GM23338 (cell line): ENCODE measurements around the gene CD5L. TPM values are rescaled to one million over a fixed set of nuclear protein-coding genes. Genes with fewer than 3 reads are reported as not detected.
A peak's percentile ranks its signal among the peaks of the same experiment; 100 is the strongest.

ENCODE experiments used
- ATAC-seq: fragments of 200-7000 bp; cut with Tn5 transposase; 3 replicates; pipeline ENCODE4 v1.9.1; 2020
- DNase-seq: peaks from one replicate; pipeline ENCODE4 v3.0.0-alpha.2; 2015; ENCODE audit warnings: low spot score
- H2AFZ ChIP-seq: fragments of 200-600 bp; sonication (generic); 2 replicates; pipeline ENCODE4 v1.8.0; 2016; ENCODE audit warnings: antibody characterized with exemption, mild to moderate bottlenecking, moderate library complexity
- H3F3A ChIP-seq: fragments of 200-600 bp; sonication (generic); replicated peaks from 2 replicates; pipeline ENCODE4 v1.8.0; 2017; ENCODE audit warnings: antibody characterized with exemption, mixed run types, low read depth
- H3K27ac ChIP-seq: fragments of 200-600 bp; sonication (generic); 2 replicates; pipeline ENCODE4 v1.6.1; 2016; ENCODE audit warnings: low read depth
- H3K27me3 ChIP-seq: fragments of 200-600 bp; sonication (generic); 2 replicates; pipeline ENCODE4 v1.8.0; 2016; ENCODE audit warnings: mild to moderate bottlenecking, mixed run types, moderate library complexity; ENCODE audit not compliant: insufficient read depth
- H3K36me3 ChIP-seq: fragments of 200-600 bp; sonication (generic); 2 replicates; pipeline ENCODE4 v1.8.0; 2016; ENCODE audit warnings: mild to moderate bottlenecking; ENCODE audit not compliant: insufficient read depth
- H3K4me1 ChIP-seq: fragments of 200-600 bp; sonication (generic); 2 replicates; pipeline ENCODE4 v1.8.0; 2016; ENCODE audit warnings: mild to moderate bottlenecking, moderate library complexity; ENCODE audit not compliant: insufficient read depth
- H3K4me2 ChIP-seq: fragments of 200-600 bp; sonication (generic); 2 replicates; pipeline ENCODE4 v1.7.1; 2017; ENCODE audit warnings: mixed run types
- H3K4me3 ChIP-seq: fragments of 200-600 bp; sonication (generic); 2 replicates; pipeline ENCODE4 v1.6.1; 2016; ENCODE audit warnings: mixed run types
- H3K79me2 ChIP-seq: fragments of 200-600 bp; sonication (generic); replicated peaks from 2 replicates; pipeline ENCODE4 v1.8.0; 2017; ENCODE audit warnings: mild to moderate bottlenecking; ENCODE audit not compliant: insufficient read depth
- H3K9me2 ChIP-seq: fragments of 200-600 bp; sonication (generic); 2 replicates; pipeline ENCODE4 v1.8.0; 2017; ENCODE audit not compliant: insufficient read depth
- H4K20me1 ChIP-seq: fragments of 200-600 bp; sonication (generic); replicated peaks from 2 replicates; pipeline ENCODE4 v1.8.0; 2017; ENCODE audit warnings: mild to moderate bottlenecking; ENCODE audit not compliant: insufficient read depth
- H3K27ac Mint-ChIP-seq: 2 replicates; pipeline ENCODE4 v1.8.0; 2020; ENCODE audit warnings: inconsistent platforms, mild to moderate bottlenecking, moderate library complexity, mixed read lengths
- H3K27me3 Mint-ChIP-seq: 3 replicates; pipeline ENCODE4 v1.8.0; 2022; ENCODE audit warnings: low read depth, mild to moderate bottlenecking, moderate library complexity, mixed read lengths, inconsistent platforms; ENCODE audit not compliant: insufficient read depth, poor library complexity
- H3K36me3 Mint-ChIP-seq: 3 replicates; pipeline ENCODE4 v1.8.0; 2021; ENCODE audit warnings: low read depth, mild to moderate bottlenecking, inconsistent platforms, moderate library complexity, mixed read lengths
- H3K4me1 Mint-ChIP-seq: 3 replicates; pipeline ENCODE4 v1.8.0; 2020; ENCODE audit warnings: mild to moderate bottlenecking, inconsistent platforms, mixed read lengths
- H3K4me3 Mint-ChIP-seq: 3 replicates; pipeline ENCODE4 v1.8.0; 2021; ENCODE audit warnings: moderate library complexity, mild to moderate bottlenecking, inconsistent platforms, mixed read lengths
- H3K9me3 Mint-ChIP-seq: 3 replicates; pipeline ENCODE4 v1.8.0; 2020; ENCODE audit warnings: moderate library complexity, mild to moderate bottlenecking, inconsistent platforms, mixed read lengths
- CREB1 ChIP-seq: fragments of 250-450 bp; sonication (Bioruptor Pico); IDR thresholded peaks from 2 replicates; pipeline ENCODE4 v1.5.0; 2020; ENCODE audit warnings: low read depth, mild to moderate bottlenecking, moderate library complexity
- EZH2 ChIP-seq: fragments of 200-600 bp; sonication (generic); IDR thresholded peaks from one replicate; pipeline ENCODE4 v1.8.0; 2017; ENCODE audit warnings: antibody characterized with exemption, mild to moderate bottlenecking, low read depth; ENCODE audit not compliant: unreplicated experiment
- JUNB ChIP-seq: IDR thresholded peaks from one replicate; pipeline ENCODE4 v1.6.1; 2016; ENCODE audit warnings: antibody characterized with exemption; ENCODE audit not compliant: unreplicated experiment
- NANOG ChIP-seq: IDR thresholded peaks from 2 replicates; pipeline ENCODE4 v1.6.1; 2016; ENCODE audit warnings: antibody characterized with exemption, borderline replicate concordance
- REST ChIP-seq: IDR thresholded peaks from one replicate; pipeline ENCODE4 v1.6.1; 2018; ENCODE audit warnings: antibody characterized with exemption; ENCODE audit not compliant: unreplicated experiment
- ZNF114 ChIP-seq: fragments of 250-450 bp; sonication (Bioruptor Pico); IDR thresholded peaks from 2 replicates; pipeline ENCODE4 v1.5.0; 2020; ENCODE audit warnings: mild to moderate bottlenecking, moderate library complexity
- ZNF331 ChIP-seq: fragments of 250-450 bp; sonication (Bioruptor Pico); IDR thresholded peaks from 2 replicates; pipeline ENCODE4 v1.5.0; 2020; ENCODE audit warnings: low read depth, mild to moderate bottlenecking, moderate library complexity
- polyA plus RNA-seq: library from polyadenylated mRNA; unstranded; fragments of >200 nt; fragmentation: Nextera tagmentation; extraction: Ambion mirVana; gene quantifications from 2 replicates; pipeline ENCODE4 v1.2.1, GENCODE V29; 2016
- total RNA-seq: library from RNA; depleted of rRNA; stranded (reverse); fragments of >200 nt; shearing (Covaris generic); gene quantifications from 2 replicates; pipeline ENCODE4 v1.2.3, GENCODE V29; 2014

The CD5L gene
- total and polyA plus RNA-seq, 2 experiments from 2014 or later, result not detected

GRCh38 chr1:157799996-157800395, 41.6 kb downstream of the CD5L start:
- TF ChIP-seq ZNF114 (CRISPR knock-in tag), result no peak
- TF ChIP-seq REST, result no peak
- TF ChIP-seq EZH2, result no peak
- TF ChIP-seq ZNF331 (CRISPR knock-in tag), result no peak
- no peak for TF ChIP-seq JUNB
- no peak for TF ChIP-seq CREB1
- TF ChIP-seq NANOG, result no peak
- Mint-ChIP-seq H3K4me1 (no peaks in the 10 kb centered on the region), H3K4me3 (no peak overlapping the region), H3K9me3 (no peaks in the 10 kb centered on the region), H3K36me3 (no peaks in the 10 kb centered on the region), H3K27me3 (peaks cover 6% of the 10 kb centered on the region), H3K27ac (no peak overlapping the region)
- no peaks in the 10 kb centered on the region for H3K4me1 ChIP-seq
- no peaks in the 10 kb centered on the region for H3F3A ChIP-seq
- H3K4me2 ChIP-seq, result no peak overlapping the region
- H2AFZ ChIP-seq, result no peak overlapping the region
- no peaks in the 10 kb centered on the region for H3K79me2 ChIP-seq
- H3K9me2 ChIP-seq, result 0 out of 2 replicates have a peak, but pooled peaks cover 4% of the 10 kb centered on the region
- H3K27ac ChIP-seq, result no peak overlapping the region
- no peak overlapping the region for H3K4me3 ChIP-seq
- no peaks in the 10 kb centered on the region for H4K20me1 ChIP-seq
- DNase-seq, result no peak
- H3K27me3 ChIP-seq, result no peaks in the 10 kb centered on the region
- no peaks in the 10 kb centered on the region for H3K36me3 ChIP-seq
- ATAC-seq, result no peak

- H3K4me3 Mint-ChIP-seq, result no peak overlapping the region
- H3K27me3 Mint-ChIP-seq, result peaks cover 2% of the 10 kb centered on the region
- no peak overlapping the region for H2AFZ ChIP-seq
- ATAC-seq (no peak), DNase-seq (no peak)
- no peak overlapping the region for H3K27ac Mint-ChIP-seq
- H3K4me1 Mint-ChIP-seq, result no peaks in the 10 kb centered on the region
- H3K79me2 ChIP-seq, result no peaks in the 10 kb centered on the region
- no peaks in the 10 kb centered on the region for H3F3A ChIP-seq
- H3K36me3 Mint-ChIP-seq, result peaks cover 1% of the 10 kb centered on the region; the same call in 1 of the 3 replicates
- peaks cover 1% of the 10 kb centered on the region; the same call in 1 of the 2 replicates for H3K36me3 ChIP-seq
- TF ChIP-seq JUNB, result no peak
- H3K9me3 Mint-ChIP-seq, result peaks cover 10% of the 10 kb centered on the region; the same call in 2 of the 3 replicates
- H4K20me1 ChIP-seq, result no peaks in the 10 kb centered on the region
- no peak overlapping the region for H3K27ac ChIP-seq
- no peak overlapping the region for H3K4me3 ChIP-seq
- 0 out of 2 replicates have a peak, but pooled peaks cover 4% of the 10 kb centered on the region for H3K9me2 ChIP-seq
- no peak overlapping the region for H3K4me2 ChIP-seq
- H3K4me1 ChIP-seq, result no peaks in the 10 kb centered on the region
- no peaks in the 10 kb centered on the region for H3K27me3 ChIP-seq
These were observed 43.4 kb downstream of the CD5L start for GRCh38 chr1:157798211-157798610.

- no peak overlapping the region for H3K4me2 ChIP-seq
- H3K9me2 ChIP-seq, result peaks cover 7% of the 10 kb centered on the region; the same call in 1 of the 2 replicates
- H3K27ac Mint-ChIP-seq, result no peak overlapping the region
- H3K4me1 ChIP-seq, result no peaks in the 10 kb centered on the region
- no peak overlapping the region for H3K4me3 ChIP-seq
- no peak overlapping the region for H3K27ac ChIP-seq
- peak overlapping the region; percentile 34 for H2AFZ ChIP-seq
- H3K4me3 Mint-ChIP-seq, result no peak overlapping the region
- no peaks in the 10 kb centered on the region for H3K27me3 ChIP-seq
- no peaks in the 10 kb centered on the region for H3K36me3 ChIP-seq
- no peaks in the 10 kb centered on the region for H3K27me3 Mint-ChIP-seq
- H3K79me2 ChIP-seq, result no peaks in the 10 kb centered on the region
- H3F3A ChIP-seq, result no peaks in the 10 kb centered on the region
- no peaks in the 10 kb centered on the region for H3K36me3 Mint-ChIP-seq
- ATAC-seq, result no peak
- H4K20me1 ChIP-seq, result no peaks in the 10 kb centered on the region
- no peak for DNase-seq
- H3K4me1 Mint-ChIP-seq, result no peaks in the 10 kb centered on the region
- no peaks in the 10 kb centered on the region; the same call in 2 of the 3 replicates for H3K9me3 Mint-ChIP-seq
- TF ChIP-seq ZNF331 (CRISPR knock-in tag) (no peak), EZH2 (no peak)
These were observed 56.4 kb downstream of the CD5L start for GRCh38 chr1:157785248-157785647.
